DND-41 (cell line): Measurements from ENCODE around the gene LYST.

Experiments
- ATAC-seq: fragments of 200-7000 bp; cut with Tn5 transposase; 3 replicates; pipeline ENCODE4 v1.9.1; 2021; ENCODE audit warnings: low read depth; ENCODE audit not compliant: insufficient read depth
- DNase-seq: peaks from one replicate; pipeline ENCODE4 v3.0.0-alpha.2; 2020
- H2AFZ ChIP-seq: 2 replicates; pipeline ENCODE4 v1.6.0; 2012; ENCODE audit warnings: low read depth, low read length
- H3K27ac ChIP-seq: 2 replicates; pipeline ENCODE4 v1.5.1; 2012; ENCODE audit warnings: low read length, inconsistent platforms
- H3K27me3 ChIP-seq: fragments of 200-600 bp; sonication (generic); 2 replicates; pipeline ENCODE4 v1.6.0; 2012; ENCODE audit warnings: low read length, mild to moderate bottlenecking, inconsistent platforms; ENCODE audit not compliant: insufficient read depth, poor library complexity
- H3K36me3 ChIP-seq: 2 replicates; pipeline ENCODE4 v1.5.1; 2012; ENCODE audit warnings: low read length, inconsistent platforms; ENCODE audit not compliant: insufficient read depth
- H3K4me1 ChIP-seq: 2 replicates; pipeline ENCODE4 v1.5.1; 2012; ENCODE audit warnings: mild to moderate bottlenecking, low read length; ENCODE audit not compliant: insufficient read depth
- H3K4me2 ChIP-seq: 2 replicates; pipeline ENCODE4 v1.6.0; 2012; ENCODE audit warnings: mild to moderate bottlenecking, moderate library complexity, low read length, inconsistent platforms; ENCODE audit not compliant: insufficient read depth
- H3K4me3 ChIP-seq, 2 experiments: fragments of 200-600 bp in 1 of 2; shearing (Covaris generic) in 1 of 2; 2 replicates each; pipeline ENCODE4 v1.5.1; 2012 to 2016; ENCODE audit warnings: inconsistent platforms in 2 of 2, low read length in 2 of 2, mild to moderate bottlenecking in 2 of 2, low read depth in 1 of 2, moderate library complexity in 1 of 2
- H3K79me2 ChIP-seq: 2 replicates; pipeline ENCODE4 v1.6.0; 2012; ENCODE audit warnings: low read length, inconsistent platforms; ENCODE audit not compliant: insufficient read depth
- H3K9ac ChIP-seq: 2 replicates; pipeline ENCODE4 v1.6.0; 2012; ENCODE audit warnings: low read depth, mild to moderate bottlenecking, inconsistent platforms, low read length, moderate library complexity
- H3K9me3 ChIP-seq: 2 replicates; pipeline ENCODE4 v1.5.1; 2012; ENCODE audit warnings: low read length, moderate library complexity, mild to moderate bottlenecking, inconsistent platforms; ENCODE audit not compliant: insufficient read depth, severe bottlenecking
- H4K20me1 ChIP-seq: 2 replicates; pipeline ENCODE4 v1.6.0; 2012; ENCODE audit warnings: low read length; ENCODE audit not compliant: insufficient read depth
- CTCF ChIP-seq: IDR thresholded peaks from 2 replicates; pipeline ENCODE4 v1.5.1; 2012; ENCODE audit warnings: borderline replicate concordance, low read length, moderate library complexity, mild to moderate bottlenecking; ENCODE audit not compliant: poor library complexity, severe bottlenecking; ENCODE audit errors: extremely low read depth
- EZH2 ChIP-seq: IDR thresholded peaks from 3 replicates; pipeline ENCODE4 v1.6.1; 2012; ENCODE audit warnings: borderline replicate concordance, low read depth, mild to moderate bottlenecking, moderate library complexity, low read length, inconsistent platforms; ENCODE audit not compliant: severe bottlenecking

The LYST gene

GRCh38 chr1:235708390-235708962, 158.2 kb downstream of the LYST start:
- Histone ChIP-seq H4K20me1 (no peaks in the 10 kb centered on the region), H3K4me3 (no peak overlapping the region), H3K27me3 (no peaks in the 10 kb centered on the region), H3K4me2 (no peak overlapping the region), H3K27ac (no peak overlapping the region), H3K79me2 (no peaks in the 10 kb centered on the region), H3K9ac (no peak overlapping the region), H3K9me3 (no peaks in the 10 kb centered on the region), H3K4me1 (no peaks in the 10 kb centered on the region), H2AFZ (no peak overlapping the region), H3K36me3 (no peaks in the 10 kb centered on the region)
- no peak for ATAC-seq
- TF ChIP-seq CTCF (no peak), EZH2 (no peak)
- DNase-seq: no peak

- H3K79me2 ChIP-seq: no peaks in the 10 kb centered on the region
- DNase-seq (no peak), ATAC-seq (no peak)
- H3K4me1 ChIP-seq: no peaks in the 10 kb centered on the region
- H3K27ac ChIP-seq: no peak overlapping the region
- no peaks in the 10 kb centered on the region for H3K27me3 ChIP-seq
- no peak overlapping the region for H3K9ac ChIP-seq
- no peaks in the 10 kb centered on the region for H4K20me1 ChIP-seq
- no peak overlapping the region for H2AFZ ChIP-seq
- no peaks in the 10 kb centered on the region for H3K36me3 ChIP-seq
- H3K9me3 ChIP-seq: no peaks in the 10 kb centered on the region
- no peak for TF ChIP-seq EZH2
- TF ChIP-seq CTCF: no peak
- no peak overlapping the region for H3K4me3 ChIP-seq
- H3K4me2 ChIP-seq: no peak overlapping the region
These were observed 163.2 kb downstream of the LYST start for GRCh38 chr1:235703506-235703905.

GRCh38 chr1:235702412-235702811, 164.3 kb downstream of the LYST start:
- no peak overlapping the region for H3K9ac ChIP-seq
- H3K9me3 ChIP-seq: no peaks in the 10 kb centered on the region
- ATAC-seq (no peak), DNase-seq (no peak)
- no peak overlapping the region for H3K4me2 ChIP-seq
- TF ChIP-seq CTCF (no peak), EZH2 (no peak)
- H3K27ac ChIP-seq: no peak overlapping the region
- no peaks in the 10 kb centered on the region for H3K79me2 ChIP-seq
- H3K4me1 ChIP-seq: no peaks in the 10 kb centered on the region
- no peak overlapping the region for H3K4me3 ChIP-seq
- H4K20me1 ChIP-seq: no peaks in the 10 kb centered on the region
- no peaks in the 10 kb centered on the region for H3K36me3 ChIP-seq
- no peaks in the 10 kb centered on the region for H3K27me3 ChIP-seq
- no peak overlapping the region for H2AFZ ChIP-seq

- no peak overlapping the region for H3K9ac ChIP-seq
- DNase-seq: no peak
- H2AFZ ChIP-seq: no peak overlapping the region
- H3K27ac ChIP-seq: no peak overlapping the region
- H3K36me3 ChIP-seq: no peaks in the 10 kb centered on the region
- no peaks in the 10 kb centered on the region for H3K4me1 ChIP-seq
- H3K27me3 ChIP-seq: no peaks in the 10 kb centered on the region
- TF ChIP-seq CTCF: no peak
- TF ChIP-seq EZH2: no peak
- H3K79me2 ChIP-seq: no peaks in the 10 kb centered on the region
- no peaks in the 10 kb centered on the region for H3K9me3 ChIP-seq
- ATAC-seq: no peak
- no peak overlapping the region for H3K4me2 ChIP-seq
- no peak overlapping the region for H3K4me3 ChIP-seq
- no peaks in the 10 kb centered on the region for H4K20me1 ChIP-seq
These were observed 169.2 kb downstream of the LYST start for GRCh38 chr1:235697508-235697907.
